ENCODE results near the gene ITPA. TPM values are rescaled to one million over a fixed set of nuclear protein-coding genes. Genes with fewer than 3 reads are reported as not detected.

The ITPA gene
- total and polyA plus RNA-seq, 2 of the 13 experiments (the other 11 are each of a cell fraction or from before 2014, with no cell fraction given): 60.1 to 103 TPM

- TF ChIP-seq ZNF160 (CRISPR knock-in tag; IDR thresholded peaks at IDR 0.05): peak; percentile 35; the same call in 1 of the 2 replicates
Observed at GRCh38 chr20:3239867-3240775, 30.8 kb downstream of the ITPA start (continued).

GRCh38 chr20:3240776-3241363 is 31.6 kb downstream of the ITPA start:
- Histone ChIP-seq H3K4me1 (ENCODE audit: insufficient read depth, low read length) (peaks cover 78% of the 10 kb centered on the region), H3K27ac (ENCODE audit: extremely low read length, insufficient read depth, low read length) (no peak overlapping the region), H3K9ac (ENCODE audit: insufficient read depth, low read depth, low read length) (no peak overlapping the region), H3K4me2 (ENCODE audit: low read depth, low read length) (peak overlapping the region; percentile 84), H3K27me3 (ENCODE audit: control insufficient read depth in 1 of 2, insufficient read depth in 2 of 2, low read length in 2 of 2) (peaks cover 6 to 40% of the 10 kb centered on the region in 2 experiments), H4K20me1 (ENCODE audit: insufficient read depth, low read length) (no peaks in the 10 kb centered on the region), H2AFZ (ENCODE audit: low read length) (no peak overlapping the region), H3K36me3 (replicated peaks in 1 of 2; ENCODE audit: control insufficient read depth in 1 of 2, insufficient read depth in 2 of 2, low read length in 2 of 2) (no peaks in the 10 kb centered on the region), H3K4me3 (replicated peaks in 1 of 3; ENCODE audit: insufficient read depth in 1 of 3, low read depth in 2 of 3, low read length in 3 of 3) (peak overlapping the region in 1 of 3 experiments; percentile 83; a peak in 1 of 6 replicates), H3K79me2 (ENCODE audit: insufficient read depth, low read length) (no peaks in the 10 kb centered on the region), H3K9me3 (ENCODE audit: low read length) (no peaks in the 10 kb centered on the region)
- in situ Hi-C loops (cut with HindIII; ENCODE audit: extremely low pct_ligation_motif_present, low pct_unique_long_range_greater_than_20kb): no loop called here
- ATAC-seq: no peak; the same call in 2 of the 3 replicates
- WGBS (ENCODE audit: low lambda C conversion rate): 58% methylated on average over 15 of the region's 15 CpGs
- no peak for FAIRE-seq
- no TSS peak for BruUV-seq (replicated peaks)
- CTCF ChIA-PET (ENCODE audit: low intra/inter-chr PET ratio, low total read pairs): no interaction called here
- POLR2A ChIA-PET: interaction anchor here (2.7 to 4.6 kb wide), 2 partner anchors 16 to 18 kb away, joined by 18 to 26 read pairs; no protein-coding TSS in a partner anchor
- intact Hi-C loops (cut with micrococcal nuclease; ENCODE audit: unreplicated experiment): loop anchor here (10.0 kb wide), 1 partner anchor 76 kb away; no protein-coding TSS in a partner anchor
- DNase-seq (ENCODE audit: low spot score): no peak
- TF ChIP-seq EEA1 (CRISPR knock-in tag; IDR thresholded peaks at IDR 0.05; ENCODE audit: borderline replicate concordance): peak; percentile 45; the same call in 1 of the 2 replicates
- no peak for TF ChIP-seq SRSF1 (optimal IDR thresholded peaks at IDR 0.05; ENCODE audit: low read depth, low read length)
- no peak for TF ChIP-seq MXD3 (CRISPR knock-in tag; IDR thresholded peaks at IDR 0.05)
- TF ChIP-seq ZBTB10 (CRISPR knock-in tag; IDR thresholded peaks at IDR 0.05; ENCODE audit: borderline replicate concordance): no peak
- TF ChIP-seq HOXA9 (CRISPR knock-in tag; IDR thresholded peaks at IDR 0.05; ENCODE audit: borderline replicate concordance): 0 out of 2 replicates have a peak, but pooled peaks have one; percentile 9
- no peak for TF ChIP-seq NFYB (CRISPR knock-in tag; IDR thresholded peaks at IDR 0.05)
- 0 out of 2 replicates have a peak, but pooled peaks have one; percentile 48 for TF ChIP-seq ZNF777 (CRISPR knock-in tag; IDR thresholded peaks at IDR 0.05)
- TF ChIP-seq ZNF160 (CRISPR knock-in tag; IDR thresholded peaks at IDR 0.05): 0 out of 2 replicates have a peak, but pooled peaks have one; percentile 23
- 0 out of 2 replicates have a peak, but pooled peaks have one; percentile 34 for TF ChIP-seq ZNF264 (CRISPR knock-in tag; IDR thresholded peaks at IDR 0.05)
- TF ChIP-seq ZNF704 (CRISPR knock-in tag; IDR thresholded peaks at IDR 0.05; ENCODE audit: borderline replicate concordance): peak; percentile 76; the same call in 1 of the 2 replicates
- no peak for TF ChIP-seq SIN3A (IDR thresholded peaks at IDR 0.05; ENCODE audit: borderline replicate concordance, low read depth, low read length)
- 0 out of 2 replicates have a peak, but pooled peaks have one; percentile 27 for TF ChIP-seq ZNF235 (CRISPR knock-in tag; IDR thresholded peaks at IDR 0.05; ENCODE audit: borderline replicate concordance)

Measured in HepG2 (cell line).